ENCODE measurements around the gene GOLGA2.
A peak's percentile ranks its signal among the peaks of the same experiment; 100 is the strongest.
"Not testable (repeated sequence)": the region's sequence is repeated elsewhere in the genome, so short reads cannot be mapped to it uniquely, and the experiment has no call there.

The GOLGA2 gene

DNA sequence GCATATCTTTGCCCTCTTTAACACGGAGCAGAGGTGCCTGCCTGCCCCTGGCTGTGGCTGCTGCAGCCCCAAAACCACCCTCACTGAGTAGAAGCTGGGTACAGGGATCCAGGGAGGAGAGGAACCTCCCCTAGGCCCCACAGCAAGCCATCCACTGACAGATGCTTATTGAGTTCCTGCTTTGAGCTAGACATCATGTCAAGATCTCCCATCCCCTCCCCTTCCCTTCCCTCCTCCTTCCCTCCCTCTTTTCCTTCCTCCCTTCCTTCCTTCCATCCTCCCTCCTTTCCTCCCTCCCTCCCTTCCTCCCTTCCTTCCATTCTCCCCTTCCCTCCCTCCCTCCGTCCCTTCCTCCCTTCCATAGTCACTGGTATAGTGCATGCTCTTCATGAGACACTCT lies 29.3 kb downstream of the GOLGA2 start:
- H3K27ac Mint-ChIP-seq, result no peak overlapping the region
- no peaks in the 10 kb centered on the region for H3K9me3 Mint-ChIP-seq
- peaks cover 17% of the 10 kb centered on the region for H3K36me3 Mint-ChIP-seq (ENCODE audit: low read depth)
- intact Hi-C loops (cut with micrococcal nuclease), result no loop called here
- H3K4me1 Mint-ChIP-seq (ENCODE audit: low read depth), result peaks cover 41% of the 10 kb centered on the region
- H3K4me3 Mint-ChIP-seq, result no peak overlapping the region
- peaks cover 26% of the 10 kb centered on the region for H3K27me3 Mint-ChIP-seq

DNA sequence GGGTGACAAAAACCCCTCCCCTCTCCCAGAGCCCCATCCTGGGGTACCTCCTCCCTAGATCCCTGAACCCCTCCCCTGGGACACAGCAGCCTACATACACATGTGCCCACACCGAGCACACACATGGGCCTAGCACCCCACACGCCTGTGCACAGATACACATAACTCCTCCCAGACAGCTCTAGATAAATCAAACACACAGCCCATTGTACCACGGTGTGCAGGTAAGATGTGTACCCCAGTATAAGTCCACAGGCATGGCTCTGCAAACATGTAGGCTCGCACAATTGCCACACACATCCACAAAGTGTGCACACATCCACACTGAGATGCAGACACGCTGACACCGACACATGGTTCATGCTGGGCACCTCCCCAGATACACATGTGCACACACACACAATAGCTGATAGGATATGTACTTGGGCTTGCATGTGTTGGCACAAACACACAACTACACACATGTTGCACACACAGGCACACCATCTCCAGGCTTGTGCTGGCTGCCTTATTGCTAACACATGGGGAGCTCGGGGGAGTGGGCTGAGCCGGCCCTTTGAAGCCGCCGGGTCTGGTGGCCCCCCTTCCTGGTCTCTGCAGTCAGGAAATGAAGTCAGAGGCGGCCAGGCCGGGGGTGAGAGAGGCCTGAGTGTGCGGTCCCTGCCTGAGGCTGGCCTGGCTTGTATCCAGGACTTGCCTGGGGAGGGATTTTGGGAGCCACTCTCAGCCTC lies 30.2 kb downstream of the GOLGA2 start:
- Mint-ChIP-seq H3K9me3 (no peaks in the 10 kb centered on the region), H3K4me3 (no peak overlapping the region), H3K27ac (peak overlapping the region; percentile 52), H3K36me3 (ENCODE audit: low read depth) (peaks cover 14% of the 10 kb centered on the region), H3K27me3 (peaks cover 22% of the 10 kb centered on the region), H3K4me1 (ENCODE audit: low read depth) (peaks cover 34% of the 10 kb centered on the region)
- intact Hi-C loops (cut with micrococcal nuclease), result no loop called here

DNA sequence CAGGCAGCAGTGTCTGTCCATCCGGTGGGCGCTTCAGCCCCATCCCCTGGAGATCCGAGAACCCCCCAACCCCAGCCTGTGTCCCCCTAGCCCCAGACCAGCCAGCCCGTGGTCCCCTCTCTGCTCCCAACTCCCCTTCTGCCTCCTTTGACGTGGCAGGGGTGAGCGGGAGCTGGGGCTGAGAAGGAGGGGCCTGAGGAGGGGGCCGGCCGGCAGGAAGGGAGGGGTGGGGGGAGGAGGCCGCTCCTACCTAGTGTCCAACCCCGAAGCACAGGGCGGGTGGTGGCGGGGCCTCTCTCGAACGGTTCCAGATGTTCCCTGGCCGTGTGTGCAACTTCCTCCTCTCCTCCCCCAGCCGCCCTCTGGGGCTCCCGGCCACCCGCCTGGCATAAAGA lies 31.0 kb downstream of the GOLGA2 start:
- Mint-ChIP-seq H3K27ac (no peak overlapping the region), H3K9me3 (no peaks in the 10 kb centered on the region), H3K27me3 (peaks cover 18% of the 10 kb centered on the region), H3K36me3 (ENCODE audit: low read depth) (peaks cover 21% of the 10 kb centered on the region), H3K4me1 (ENCODE audit: low read depth) (peaks cover 30% of the 10 kb centered on the region), H3K4me3 (no peak overlapping the region)
- intact Hi-C loops (cut with micrococcal nuclease), result no loop called here

DNA sequence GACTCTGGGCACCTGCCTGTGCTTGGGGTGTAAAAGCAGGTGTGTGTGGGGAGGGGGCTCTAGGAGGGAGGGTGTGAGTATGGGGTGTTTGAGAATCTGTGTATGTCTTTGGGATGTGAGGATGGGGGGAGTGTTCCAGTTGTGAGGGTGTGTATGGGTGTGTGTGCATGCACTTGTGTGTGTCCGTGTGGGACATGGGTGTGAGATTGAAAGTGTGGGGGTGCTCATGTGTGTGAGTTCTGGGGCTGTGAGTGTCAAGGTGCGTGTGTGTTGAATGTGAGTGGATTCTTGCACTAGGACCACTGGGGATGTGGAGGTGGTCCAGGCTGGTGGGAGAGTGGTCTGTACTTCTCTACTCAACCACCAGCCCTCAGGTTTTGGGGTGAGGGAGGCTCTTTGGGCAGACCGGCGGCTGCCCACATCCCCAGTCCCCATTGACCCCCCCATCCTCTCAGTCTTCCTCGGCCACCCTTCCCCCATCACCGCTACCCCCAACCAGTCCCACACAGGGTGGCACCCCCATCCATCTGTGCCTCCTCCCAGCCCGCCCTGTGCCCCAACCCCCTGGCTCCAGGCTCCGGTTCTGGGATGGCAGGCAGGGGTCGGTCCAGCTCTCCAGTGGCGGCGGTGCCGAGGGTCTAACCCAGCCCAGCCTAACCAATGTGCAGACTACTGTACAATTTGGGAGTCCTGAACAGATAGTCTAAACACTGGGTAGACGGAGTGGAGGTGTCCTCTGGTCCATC lies 31.5 kb downstream of the GOLGA2 start:
- peaks cover 25% of the 10 kb centered on the region for H3K4me1 Mint-ChIP-seq (ENCODE audit: low read depth)
- intact Hi-C loops (cut with micrococcal nuclease), result no loop called here
- peaks cover 27% of the 10 kb centered on the region for H3K36me3 Mint-ChIP-seq (ENCODE audit: low read depth)
- H3K9me3 Mint-ChIP-seq, result no peaks in the 10 kb centered on the region
- H3K4me3 Mint-ChIP-seq, result no peak overlapping the region
- H3K27me3 Mint-ChIP-seq, result peaks cover 14% of the 10 kb centered on the region
- H3K27ac Mint-ChIP-seq, result peak overlapping the region; percentile 1

DNA sequence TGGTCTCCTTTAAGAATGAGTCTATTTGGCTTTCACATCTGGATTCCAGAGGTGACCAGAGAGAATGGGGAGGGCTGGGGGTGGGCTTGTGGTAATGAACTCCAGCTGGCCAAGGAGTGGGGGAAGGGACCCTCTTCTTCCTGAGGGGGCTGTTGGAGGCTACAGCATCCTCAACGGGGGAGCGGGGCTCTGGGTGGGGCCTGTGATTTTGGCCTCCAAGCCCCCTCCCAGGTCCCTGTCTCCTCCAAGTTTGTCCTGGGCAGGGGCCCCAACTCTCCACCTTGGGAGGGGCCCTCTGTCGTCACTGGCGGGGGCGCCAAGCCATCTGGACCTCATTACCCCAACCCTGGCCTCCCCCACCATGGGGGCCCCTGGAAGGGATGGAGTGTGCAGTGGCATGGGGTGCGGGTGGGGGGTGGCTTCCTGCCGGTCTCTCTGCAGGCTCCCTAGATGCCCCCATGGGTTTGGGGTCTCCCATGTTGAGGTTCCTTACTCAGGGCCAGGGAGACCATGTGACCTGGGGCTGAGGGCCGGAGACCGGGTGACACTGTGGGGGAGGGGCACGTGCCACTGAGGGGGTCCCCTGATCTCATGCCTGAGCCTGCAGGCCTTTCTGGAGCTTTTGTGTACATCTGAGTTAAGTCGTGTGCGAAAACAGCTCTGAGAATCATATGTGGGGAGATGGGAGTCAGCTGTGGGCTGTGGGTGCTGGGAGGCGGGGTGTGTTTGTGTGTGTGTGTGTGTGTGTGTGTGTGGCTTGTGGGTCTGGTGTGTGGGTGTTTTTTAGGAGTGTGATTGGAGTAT lies 32.4 kb downstream of the GOLGA2 start:
- Mint-ChIP-seq H3K9me3 (no peaks in the 10 kb centered on the region), H3K36me3 (ENCODE audit: low read depth) (peaks cover 30% of the 10 kb centered on the region), H3K4me3 (no peak overlapping the region), H3K4me1 (ENCODE audit: low read depth) (peaks cover 25% of the 10 kb centered on the region), H3K27me3 (peaks cover 11% of the 10 kb centered on the region), H3K27ac (peak overlapping the region; percentile 13)
- intact Hi-C loops (cut with micrococcal nuclease), result no loop called here

DNA sequence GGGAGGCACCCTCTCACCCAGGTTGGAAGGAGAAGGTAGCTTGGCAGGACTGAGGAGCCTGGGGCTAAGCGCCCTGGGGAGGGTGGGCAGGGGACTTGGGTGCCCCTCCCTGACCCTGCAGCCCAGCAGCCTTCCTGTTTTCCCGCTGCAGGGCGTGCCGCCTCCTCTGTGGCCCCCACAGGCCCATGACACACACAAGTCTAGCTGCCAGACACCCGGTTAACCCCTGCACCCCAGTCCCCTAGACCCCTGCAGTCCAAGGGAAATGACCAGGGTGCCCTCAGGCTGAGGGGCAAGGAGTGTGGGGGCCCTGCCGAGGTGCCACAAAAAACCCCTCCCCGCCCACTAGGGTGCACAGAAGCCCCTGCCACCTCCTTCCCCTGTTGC lies 33.0 kb downstream of the GOLGA2 start:
- Mint-ChIP-seq H3K27me3 (peaks cover 11% of the 10 kb centered on the region), H3K36me3 (ENCODE audit: low read depth) (peaks cover 26% of the 10 kb centered on the region), H3K4me3 (no peak overlapping the region), H3K9me3 (no peaks in the 10 kb centered on the region), H3K27ac (peak overlapping the region; percentile 13), H3K4me1 (ENCODE audit: low read depth) (peaks cover 25% of the 10 kb centered on the region)
- intact Hi-C loops (cut with micrococcal nuclease), result no loop called here

DNA sequence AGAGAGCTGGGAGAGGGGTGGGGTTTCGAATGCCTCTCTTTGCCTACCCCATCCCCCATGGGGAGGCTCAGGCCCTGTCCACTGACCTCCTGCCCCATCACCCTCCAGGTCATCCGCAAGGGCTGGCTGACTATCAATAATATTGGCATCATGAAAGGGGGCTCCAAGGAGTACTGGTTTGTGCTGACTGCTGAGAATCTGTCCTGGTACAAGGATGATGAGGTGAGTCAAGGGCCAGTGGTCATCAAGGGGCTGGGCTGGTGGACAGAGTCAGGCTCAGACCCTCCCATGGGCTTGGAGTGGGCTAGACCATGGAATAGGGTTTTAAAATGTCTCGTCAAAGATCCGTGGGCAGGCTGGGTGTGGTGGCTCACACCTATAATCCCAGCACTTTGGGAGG lies 33.7 kb downstream of the GOLGA2 start:
- Mint-ChIP-seq H3K27me3 (peaks cover 11% of the 10 kb centered on the region), H3K9me3 (no peaks in the 10 kb centered on the region), H3K36me3 (ENCODE audit: low read depth) (peaks cover 23% of the 10 kb centered on the region), H3K27ac (no peak overlapping the region), H3K4me1 (ENCODE audit: low read depth) (peaks cover 25% of the 10 kb centered on the region), H3K4me3 (no peak overlapping the region)
- intact Hi-C loops (cut with micrococcal nuclease), result no loop called here

DNA sequence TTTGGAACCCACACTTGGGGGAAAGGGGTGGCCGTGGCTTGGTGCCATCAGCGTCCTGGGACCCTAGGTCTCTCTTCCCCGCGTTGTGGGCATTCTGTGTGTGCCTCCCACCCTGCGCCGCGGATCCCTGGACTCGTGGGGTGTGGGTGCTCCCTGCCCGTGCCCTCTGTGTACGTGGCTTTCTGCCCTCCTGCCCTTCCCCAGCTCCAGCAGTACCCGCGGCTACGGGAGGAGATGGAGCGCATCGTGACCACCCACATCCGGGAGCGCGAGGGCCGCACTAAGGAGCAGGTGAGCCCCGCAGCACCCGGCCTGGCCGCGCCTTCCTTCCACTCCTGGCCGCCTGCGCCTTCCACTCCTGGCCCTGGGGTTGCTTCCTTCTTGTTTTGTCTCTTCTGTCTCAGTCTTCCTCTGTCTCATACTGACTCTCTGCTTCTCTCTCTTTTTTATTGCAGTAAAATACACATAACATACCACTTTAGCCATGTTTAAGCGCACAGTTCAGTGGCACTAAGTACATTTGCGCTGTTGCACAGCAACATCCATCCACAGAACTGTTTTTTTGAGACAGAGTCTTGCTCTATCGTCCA lies 41.9 kb downstream of the GOLGA2 start:
- Mint-ChIP-seq H3K4me3 (no peak overlapping the region), H3K4me1 (ENCODE audit: low read depth) (no peaks in the 10 kb centered on the region), H3K27ac (no peak overlapping the region), H3K27me3 (no peaks in the 10 kb centered on the region), H3K9me3 (no peaks in the 10 kb centered on the region), H3K36me3 (ENCODE audit: low read depth) (peaks cover 10% of the 10 kb centered on the region)
- intact Hi-C loops (cut with micrococcal nuclease), result no loop called here

DNA sequence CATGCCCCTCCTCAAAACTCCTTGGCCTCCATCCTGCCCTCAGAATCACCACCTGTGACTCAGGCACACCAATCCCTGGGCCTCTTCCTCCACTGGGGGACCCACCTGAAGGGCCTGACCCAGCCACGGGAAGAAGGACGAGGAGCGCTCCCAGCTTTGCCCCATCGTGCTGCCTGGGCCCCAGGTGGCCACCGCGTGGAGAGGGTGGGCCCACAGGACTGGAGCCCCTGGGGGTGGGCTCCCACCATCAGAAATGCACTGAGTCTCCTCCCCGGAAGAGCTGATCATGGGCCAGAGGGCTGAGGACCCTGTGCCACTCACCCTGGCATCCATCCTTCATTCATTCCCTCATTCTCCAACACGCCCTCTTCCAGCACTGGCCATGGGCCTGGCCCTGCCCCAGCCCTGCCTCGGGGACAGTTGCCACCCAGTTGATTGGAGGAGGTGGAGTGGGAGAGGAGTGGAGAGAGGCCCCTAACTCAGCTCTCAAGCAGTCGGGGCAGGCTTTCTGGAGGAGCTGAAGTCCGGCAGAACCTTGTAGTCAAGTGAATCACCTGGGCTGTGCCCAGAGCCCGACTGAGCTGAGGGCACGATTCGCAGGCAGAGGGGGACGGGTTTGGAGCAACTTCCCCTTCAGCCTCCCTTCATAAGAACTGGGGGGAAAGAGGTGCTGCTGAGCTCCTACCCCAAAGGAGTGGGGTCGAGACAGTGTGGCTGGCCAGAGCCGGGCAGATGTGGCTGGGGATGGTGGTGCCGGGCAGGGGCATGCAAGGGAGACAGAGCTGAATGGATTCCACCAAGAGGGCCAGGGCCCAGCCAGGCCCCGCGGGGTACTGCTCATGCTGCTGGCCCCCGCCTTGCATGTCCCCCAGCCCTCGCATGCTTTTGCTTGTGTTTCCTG lies 43.0 kb downstream of the GOLGA2 start:
- H3K27ac Mint-ChIP-seq, result no peak overlapping the region
- no peak overlapping the region for H3K4me3 Mint-ChIP-seq
- H3K9me3 Mint-ChIP-seq, result no peaks in the 10 kb centered on the region
- peaks cover 7% of the 10 kb centered on the region for H3K36me3 Mint-ChIP-seq (ENCODE audit: low read depth)
- intact Hi-C loops (cut with micrococcal nuclease), result no loop called here
- no peaks in the 10 kb centered on the region for H3K27me3 Mint-ChIP-seq
- H3K4me1 Mint-ChIP-seq (ENCODE audit: low read depth), result no peaks in the 10 kb centered on the region

DNA sequence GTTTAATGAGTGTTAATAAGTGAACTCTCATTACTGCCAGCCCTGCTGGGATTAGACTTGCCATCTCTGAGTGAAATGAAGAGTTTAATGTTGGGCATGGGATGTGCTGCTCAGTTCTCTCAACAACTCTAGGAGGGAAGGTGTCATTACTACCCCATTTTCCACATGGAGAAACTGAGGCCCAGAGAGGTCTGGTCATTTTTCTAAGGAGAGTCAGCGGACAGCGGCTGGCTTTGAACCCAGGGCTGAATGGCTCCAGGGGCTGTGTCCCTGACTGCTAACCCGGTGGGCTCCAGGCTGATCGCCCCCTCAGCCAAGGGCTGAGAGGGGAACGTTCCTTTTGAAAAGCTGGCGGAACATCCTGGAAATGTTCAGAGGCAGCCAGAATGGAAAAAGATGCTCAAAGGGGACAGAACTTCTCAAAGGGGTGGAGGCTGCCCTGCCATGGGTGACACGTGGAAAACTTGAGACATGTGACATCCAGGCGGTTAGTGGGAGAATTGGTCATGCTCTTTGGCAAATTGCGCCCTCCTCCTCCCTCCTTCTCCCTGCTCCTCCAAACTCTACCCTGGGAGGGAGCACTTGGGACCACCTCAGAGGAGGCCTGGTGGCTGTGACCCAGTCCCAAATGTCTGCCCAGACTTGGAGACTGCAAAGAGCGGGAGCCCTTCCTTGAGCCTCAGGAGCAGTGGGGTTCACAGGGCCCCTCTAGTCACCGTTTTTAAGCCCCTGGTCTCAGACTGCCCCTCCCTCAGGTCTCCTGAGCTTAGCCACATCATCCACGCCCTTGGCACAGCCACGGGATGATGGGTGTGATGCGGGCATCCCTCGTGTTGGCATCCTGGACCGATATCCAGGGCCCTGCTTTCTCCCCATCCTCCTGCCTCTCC lies 43.9 kb downstream of the GOLGA2 start:
- peaks cover 7% of the 10 kb centered on the region for H3K36me3 Mint-ChIP-seq (ENCODE audit: low read depth)
- no peaks in the 10 kb centered on the region for H3K27me3 Mint-ChIP-seq
- H3K4me3 Mint-ChIP-seq, result no peak overlapping the region
- intact Hi-C loops (cut with micrococcal nuclease), result no loop called here
- no peaks in the 10 kb centered on the region for H3K4me1 Mint-ChIP-seq (ENCODE audit: low read depth)
- H3K9me3 Mint-ChIP-seq, result no peaks in the 10 kb centered on the region
- no peak overlapping the region for H3K27ac Mint-ChIP-seq

DNA sequence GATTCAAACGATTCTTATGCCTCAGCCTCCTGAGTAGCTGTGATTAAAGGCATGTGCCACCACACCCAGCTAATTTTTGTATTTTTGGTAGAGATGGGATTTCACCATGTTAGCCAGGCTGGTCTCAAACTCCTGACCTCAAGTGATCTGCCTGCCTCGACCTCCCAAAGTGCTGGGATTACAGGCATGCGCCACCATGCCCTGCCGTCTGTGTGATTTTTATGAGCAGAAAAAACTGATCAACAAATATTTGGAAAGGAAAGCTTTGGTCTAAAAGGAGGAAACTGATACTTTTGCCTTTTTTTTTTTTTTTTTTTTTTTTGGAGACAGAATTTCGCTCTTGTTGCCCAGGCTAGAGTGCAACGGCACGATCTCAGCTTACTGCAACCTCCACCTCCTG lies 44.9 kb downstream of the GOLGA2 start:
- H3K27ac Mint-ChIP-seq; H3K9me3 Mint-ChIP-seq; H3K36me3 Mint-ChIP-seq (ENCODE audit: low read depth); intact Hi-C loops (cut with micrococcal nuclease); H3K4me1 Mint-ChIP-seq (ENCODE audit: low read depth); H3K4me3 Mint-ChIP-seq; H3K27me3 Mint-ChIP-seq: not testable (repeated sequence)

DNA sequence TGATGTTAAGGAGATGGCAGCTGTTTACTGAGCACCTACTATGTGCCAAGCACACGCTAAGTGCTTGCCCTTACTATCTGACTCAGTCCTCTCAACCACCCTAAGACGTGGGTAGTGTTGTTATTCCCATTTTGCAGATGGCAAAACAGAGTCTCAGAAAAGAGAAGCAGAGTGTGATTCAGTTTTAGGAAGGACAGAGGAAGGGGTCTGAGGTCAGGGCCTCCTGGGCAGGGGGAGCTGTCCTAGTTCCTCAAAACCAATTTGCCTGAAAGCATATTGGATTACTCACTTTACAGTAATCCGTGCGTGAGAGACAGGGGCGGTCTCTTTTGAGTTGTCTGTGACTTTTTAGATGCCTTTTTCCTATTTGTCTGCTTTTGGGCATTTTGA lies 49.4 kb downstream of the GOLGA2 start:
- H3K36me3 Mint-ChIP-seq (ENCODE audit: low read depth), result peaks cover 47% of the 10 kb centered on the region
- H3K27ac Mint-ChIP-seq, result no peak overlapping the region
- H3K4me3 Mint-ChIP-seq, result no peak overlapping the region
- H3K27me3 Mint-ChIP-seq, result peaks cover 2% of the 10 kb centered on the region
- H3K9me3 Mint-ChIP-seq, result no peaks in the 10 kb centered on the region
- intact Hi-C loops (cut with micrococcal nuclease), result no loop called here
- H3K4me1 Mint-ChIP-seq (ENCODE audit: low read depth), result peaks cover 24% of the 10 kb centered on the region

All from dendritic cell treated with granulocyte-macrophage colony-stimulating factor and Interleukin-4, amounts not matched to agents 40 ng/mL and 50 ng/mL, for 4 days (primary cell).